ENCODE results near the gene FALEC.

- TF ChIP-seq ZNF384 (IDR thresholded peaks at IDR 0.05): no peak
- no peak for TF ChIP-seq LEF1 (IDR thresholded peaks at IDR 0.05; ENCODE audit: borderline replicate concordance)
- no peak for TF ChIP-seq PKNOX1 (IDR thresholded peaks at IDR 0.05)
- no peak for TF ChIP-seq ARNT (IDR thresholded peaks at IDR 0.05)
- no peak for TF ChIP-seq BHLHE40 (IDR thresholded peaks at IDR 0.05; ENCODE audit: borderline replicate concordance)
These were observed 46.5 kb downstream of the FALEC start for GRCh38 chr1:150561974-150562445.
